ENCODE results near the gene LYZL1. TPM values are rescaled to one million over a fixed set of nuclear protein-coding genes. Genes with fewer than 3 reads are reported as not detected.

Gene LYZL1
- total RNA-seq, 6 donors from 2014 or later = not detected

DNA sequence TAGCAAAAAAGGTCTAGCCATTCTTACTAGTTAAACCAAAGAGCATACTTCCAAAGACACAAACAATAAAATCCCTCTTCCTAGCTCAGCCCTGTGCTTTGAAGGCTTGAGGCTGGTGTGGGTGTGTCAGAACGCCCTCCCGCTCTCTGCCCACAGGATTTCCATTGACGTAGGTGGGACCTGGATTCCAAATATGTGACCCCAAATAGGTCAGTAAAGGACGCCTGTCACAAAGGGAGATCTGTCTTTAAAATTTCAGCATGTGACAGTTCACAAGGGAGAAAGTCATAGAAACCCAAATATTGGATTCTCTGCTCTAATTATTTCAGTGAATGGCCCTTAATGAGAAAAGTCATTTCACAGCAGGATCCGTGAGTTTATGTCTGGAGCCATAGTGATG, 39.9 kb upstream of the LYZL1 start:
- H3K27ac ChIP-seq = no peak overlapping the region
- H3K9me3 ChIP-seq = no peaks in the 10 kb centered on the region
- H3K4me3 ChIP-seq = no peak overlapping the region
- no peaks in the 10 kb centered on the region for H3K36me3 ChIP-seq
- H3K4me1 ChIP-seq = no peaks in the 10 kb centered on the region
- no peak for TF ChIP-seq EP300 (IDR thresholded peaks at IDR 0.05)
- no peak for TF ChIP-seq CTCF (IDR thresholded peaks at IDR 0.05)
- TF ChIP-seq POLR2AphosphoS5 (IDR thresholded peaks at IDR 0.05) = no peak
- no peak for TF ChIP-seq POLR2A (IDR thresholded peaks at IDR 0.05)
- H3K27me3 ChIP-seq = no peaks in the 10 kb centered on the region
- no peak for DNase-seq
- no peak for ATAC-seq (ENCODE audit: low FRiP score in 2 of 2)
- WGBS, 2 donors = 67 to 83% methylated on average over 5 of the region's 5 CpGs

DNA sequence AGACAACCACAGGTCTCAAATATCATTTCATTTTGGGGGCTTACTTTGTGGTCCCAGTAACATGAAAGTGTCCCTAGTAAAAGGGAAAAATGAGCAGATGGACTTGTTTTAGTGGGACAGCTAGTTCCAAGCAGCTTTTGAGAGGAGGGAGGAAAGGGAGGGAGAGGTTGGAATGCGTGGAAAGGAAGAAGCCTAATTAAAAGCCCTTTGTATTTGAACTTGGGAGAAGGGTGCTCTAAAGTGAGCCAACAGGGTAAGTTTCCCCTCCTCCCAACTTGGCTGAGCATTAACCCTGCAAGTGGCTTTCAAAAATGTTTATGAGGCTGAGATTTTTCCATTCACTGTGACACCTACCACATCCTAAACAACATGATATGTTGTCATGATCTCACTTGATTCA, 38.8 kb upstream of the LYZL1 start:
- Histone ChIP-seq H3K27ac (no peak overlapping the region), H3K9me3 (no peaks in the 10 kb centered on the region), H3K4me1 (no peaks in the 10 kb centered on the region), H3K27me3 (no peaks in the 10 kb centered on the region), H3K36me3 (no peaks in the 10 kb centered on the region), H3K4me3 (no peak overlapping the region)
- ATAC-seq (ENCODE audit: low FRiP score in 2 of 2) = no peak
- TF ChIP-seq POLR2AphosphoS5 (IDR thresholded peaks at IDR 0.05) (no peak), POLR2A (IDR thresholded peaks at IDR 0.05) (no peak), CTCF (IDR thresholded peaks at IDR 0.05) (no peak), EP300 (IDR thresholded peaks at IDR 0.05) (no peak)
- DNase-seq = no peak
- WGBS, 2 donors = 23 to 42% methylated on average over 1 of the region's 1 CpG

DNA sequence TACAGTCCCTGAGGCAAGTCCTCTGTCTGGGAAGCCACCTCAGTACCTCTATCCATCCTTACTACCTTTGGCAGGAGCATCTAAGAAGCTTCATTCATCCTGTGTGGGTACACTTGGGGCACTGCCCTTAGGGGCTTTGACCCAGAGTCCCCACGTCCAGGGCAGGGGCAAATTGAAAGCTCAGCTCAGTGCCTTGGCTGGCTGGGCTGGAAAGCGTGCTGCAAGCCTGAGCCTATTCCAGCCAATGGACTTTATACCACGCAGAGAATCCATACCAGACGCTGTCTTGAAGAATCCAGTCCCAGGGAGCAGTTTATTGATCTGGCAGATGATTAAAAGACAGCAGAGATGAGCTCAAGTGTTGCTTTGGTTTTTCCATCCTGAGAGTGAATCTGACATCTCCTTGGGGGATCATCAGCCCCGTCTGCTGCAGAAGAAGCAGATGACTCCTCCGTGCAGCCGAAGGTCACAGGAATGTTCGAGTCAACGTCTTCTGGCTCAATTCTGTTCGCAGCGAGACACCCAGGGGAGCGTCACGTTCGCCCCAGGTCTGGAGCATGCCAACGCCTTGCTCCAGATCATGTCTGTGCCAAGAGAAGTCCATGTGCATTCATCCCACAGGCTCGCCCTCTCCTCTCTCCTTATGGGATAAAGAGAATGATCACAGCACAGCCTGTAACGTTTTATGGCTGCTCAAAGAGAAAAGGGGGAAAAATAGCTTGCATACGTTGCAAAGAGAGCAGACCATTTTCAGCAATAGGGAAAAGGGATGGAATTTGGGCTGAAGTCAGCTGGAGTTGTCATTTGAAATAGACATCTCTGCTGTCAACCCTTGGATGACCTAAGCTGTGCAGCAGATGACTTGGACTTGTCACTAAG, 35.8 kb upstream of the LYZL1 start:
- H3K27me3 ChIP-seq = no peaks in the 10 kb centered on the region
- no peak for TF ChIP-seq POLR2AphosphoS5 (IDR thresholded peaks at IDR 0.05)
- no peak for TF ChIP-seq POLR2A (IDR thresholded peaks at IDR 0.05)
- no peak for TF ChIP-seq CTCF (IDR thresholded peaks at IDR 0.05)
- TF ChIP-seq EP300 (IDR thresholded peaks at IDR 0.05) = no peak
- ATAC-seq (ENCODE audit: low FRiP score in 2 of 2) = peak in 1 of 2 donors; percentile 83
- DNase-seq = no peak
- H3K9me3 ChIP-seq = no peaks in the 10 kb centered on the region
- H3K4me1 ChIP-seq = no peaks in the 10 kb centered on the region
- H3K27ac ChIP-seq = no peak overlapping the region
- no peaks in the 10 kb centered on the region for H3K36me3 ChIP-seq
- WGBS, 2 donors = 73 to 80% methylated on average over 18 of the region's 18 CpGs
- H3K4me3 ChIP-seq = no peak overlapping the region

- H3K4me1 ChIP-seq = no peaks in the 10 kb centered on the region
- no peaks in the 10 kb centered on the region for H3K36me3 ChIP-seq
- whole genome bisulfite sequencing, 2 donors = 69 to 86% methylated on average over 3 of the region's 3 CpGs
- no peak for DNase-seq
- no peak overlapping the region for H3K27ac ChIP-seq
- H3K27me3 ChIP-seq = no peaks in the 10 kb centered on the region
- H3K9me3 ChIP-seq = no peaks in the 10 kb centered on the region
- H3K4me3 ChIP-seq = no peak overlapping the region
- no peak for ATAC-seq (ENCODE audit: low FRiP score in 2 of 2)
- TF ChIP-seq EP300 (IDR thresholded peaks at IDR 0.05) (no peak), POLR2AphosphoS5 (IDR thresholded peaks at IDR 0.05) (no peak), CTCF (IDR thresholded peaks at IDR 0.05) (no peak), POLR2A (IDR thresholded peaks at IDR 0.05) (no peak)
These were observed 35.2 kb upstream of the LYZL1 start for GRCh38 chr10:29253690-29254029.

Data from upper lobe of left lung (tissue), 6 donors.